Heart left ventricle (tissue), 13 donors: Measurements from ENCODE around the gene FBXO9.

ENCODE experiments used
- POLR2A ChIP-seq, 2 donors: fragments of 450-650 bp; IDR thresholded peaks; one replicate each; pipeline ENCODE4 v1.6.1; 2017; ENCODE audit warnings: antibody characterized with exemption in 2 of 2, mild to moderate bottlenecking in 2 of 2, moderate library complexity in 2 of 2
- TF ChIP-seq, protein P1 (sequence below), 12 donors: fragments of 200-600 bp; sonication (generic) in 4 of 12; IDR thresholded peaks; one replicate each; pipeline versions ENCODE4 v1.5.0 to v1.8.0; 2018 to 2022; ENCODE audit warnings: antibody characterized with exemption in 12 of 12, mild to moderate bottlenecking in 5 of 12
- donor health status: ischemic (EF 13 %, LVEDD 7.1; RV severe dilation, severe dysfunction).
- donor health status: DM: no; HTN: yes; CAD: no.
- donor health status: DM: no; HTN: no; CAD: no.
- donor health status: ischemic (EF 25% LVEDD 6.9; RV normal size, moderate dysfunction).
- donor health status: ischemic (EF 25% LVEDD 5.7; RV mildly dilated, moderate dysfunction).
- donor health status: ischemic (EF 35%, LVEDD 5.7; RV mildly dilated, moderate dysfunction).
- donor health status: nonischemic (EF 11% LVEDD 7.7; RV severe dilation, severe dysfunction).
- donor health status: DM: yes; HTN: yes; CAD: no.
- donor health status: PGD.
- donor health status: ischemic (EF 29% LVEDD 5.4; RV normal size, mild dysfunction).
- donor health status: nonischemic (EF 23%, LVEDD 6.1; RV moderate dilation, normal function).

DNA sequence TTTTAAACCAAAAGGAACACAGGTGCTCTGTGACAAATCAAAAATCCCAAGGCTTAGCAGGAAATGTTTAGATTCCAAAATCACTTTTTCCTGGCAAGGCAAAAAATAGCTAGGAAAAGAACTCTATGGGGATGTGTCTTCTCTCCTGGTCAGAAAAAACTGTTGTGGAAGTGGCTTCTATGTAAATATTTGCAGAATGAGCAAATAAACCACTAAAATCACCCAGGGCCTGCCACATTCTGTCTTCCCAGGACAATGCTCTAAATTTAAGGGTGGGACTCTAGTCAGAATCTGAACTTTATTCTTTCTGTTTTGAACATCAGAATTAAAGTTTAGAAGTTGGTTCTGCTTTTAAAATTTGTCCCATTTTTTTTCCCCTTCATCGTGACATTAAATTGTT is 54.1 kb downstream of the FBXO9 start:
- TF ChIP-seq, protein P1, sequence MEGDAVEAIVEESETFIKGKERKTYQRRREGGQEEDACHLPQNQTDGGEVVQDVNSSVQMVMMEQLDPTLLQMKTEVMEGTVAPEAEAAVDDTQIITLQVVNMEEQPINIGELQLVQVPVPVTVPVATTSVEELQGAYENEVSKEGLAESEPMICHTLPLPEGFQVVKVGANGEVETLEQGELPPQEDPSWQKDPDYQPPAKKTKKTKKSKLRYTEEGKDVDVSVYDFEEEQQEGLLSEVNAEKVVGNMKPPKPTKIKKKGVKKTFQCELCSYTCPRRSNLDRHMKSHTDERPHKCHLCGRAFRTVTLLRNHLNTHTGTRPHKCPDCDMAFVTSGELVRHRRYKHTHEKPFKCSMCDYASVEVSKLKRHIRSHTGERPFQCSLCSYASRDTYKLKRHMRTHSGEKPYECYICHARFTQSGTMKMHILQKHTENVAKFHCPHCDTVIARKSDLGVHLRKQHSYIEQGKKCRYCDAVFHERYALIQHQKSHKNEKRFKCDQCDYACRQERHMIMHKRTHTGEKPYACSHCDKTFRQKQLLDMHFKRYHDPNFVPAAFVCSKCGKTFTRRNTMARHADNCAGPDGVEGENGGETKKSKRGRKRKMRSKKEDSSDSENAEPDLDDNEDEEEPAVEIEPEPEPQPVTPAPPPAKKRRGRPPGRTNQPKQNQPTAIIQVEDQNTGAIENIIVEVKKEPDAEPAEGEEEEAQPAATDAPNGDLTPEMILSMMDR (IDR thresholded peaks at IDR 0.05), result no peak
- no peak for TF ChIP-seq POLR2A (IDR thresholded peaks at IDR 0.05)
